HEK293 (cell line): ENCODE results near the gene DNASE2.

Experiments
- CTCF ChIA-PET: fragments of 350-600 bp; formaldehyde crosslinking; extraction: SDS; loops from one replicate; lab custom pipeline; 2021; ENCODE audit warnings: antibody characterized with exemption; lab: Yijun Ruan, JAX
- POLR2A ChIA-PET: fragments of 300-600 bp; formaldehyde crosslinking; extraction: SDS; loops from one replicate; lab custom pipeline; 2020; ENCODE audit warnings: antibody characterized with exemption, inconsistent platforms; lab: Yijun Ruan, JAX
- H3K27ac ChIP-seq: fragments of 200-500 bp; sonication (Bioruptor generic); 2 replicates; pipeline ENCODE4 v1.5.1; 2014; ENCODE audit warnings: low read depth, low read length, control low read depth, inconsistent platforms; ENCODE audit errors: extremely low read depth
- H3K36me3 ChIP-seq, 2 experiments: fragments of 200-500 bp in 1 of 2; sonication (Bioruptor generic) in 1 of 2; 1 replicate in 1 of 2; 2 replicates in 1 of 2; pipeline ENCODE4 v1.5.1; 2014 to 2017; ENCODE audit warnings: inconsistent platforms in 2 of 2, low read length in 2 of 2; ENCODE audit not compliant: control insufficient read depth in 2 of 2, insufficient read depth in 1 of 2
- H3K4me1 ChIP-seq: fragments of 200-500 bp; sonication (Bioruptor generic); 2 replicates; pipeline ENCODE4 v1.5.1; 2014; ENCODE audit warnings: mild to moderate bottlenecking, low read length, inconsistent platforms; ENCODE audit not compliant: control insufficient read depth, insufficient read depth
- H3K4me3 ChIP-seq: 2 replicates; pipeline ENCODE4 v1.5.1; 2011; ENCODE audit warnings: low read depth, mild to moderate bottlenecking, control low read depth, low read length, moderate library complexity
- H3K9me3 ChIP-seq: fragments of 200-500 bp; sonication (Bioruptor generic); 2 replicates; pipeline ENCODE4 v1.5.1; 2014; ENCODE audit warnings: low read depth, low read length, inconsistent platforms; ENCODE audit not compliant: control insufficient read depth, insufficient read depth
- FEZF1 ChIP-seq: fragments of 450-650 bp; formaldehyde crosslinking; IDR thresholded peaks from 2 replicates; pipeline ENCODE4 v1.5.1; 2016; ENCODE audit warnings: missing biosample characterization, missing genetic modification characterization
- GFI1B ChIP-seq: fragments of 450-650 bp; formaldehyde crosslinking; IDR thresholded peaks from 2 replicates; pipeline ENCODE4 v1.5.1; 2016; ENCODE audit warnings: missing biosample characterization, missing genetic modification characterization
- REPIN1 ChIP-seq: fragments of 450-650 bp; formaldehyde crosslinking; IDR thresholded peaks from 2 replicates; pipeline ENCODE4 v1.5.1; 2017; ENCODE audit warnings: missing biosample characterization, missing genetic modification characterization, low read depth
- SP7 ChIP-seq: fragments of 450-650 bp; formaldehyde crosslinking; IDR thresholded peaks from 2 replicates; pipeline ENCODE4 v1.5.1; 2016; ENCODE audit warnings: missing biosample characterization, missing genetic modification characterization
- YY1 ChIP-seq: fragments of 450-650 bp; formaldehyde crosslinking; IDR thresholded peaks from 2 replicates; pipeline ENCODE4 v1.5.1; 2018; ENCODE audit warnings: missing biosample characterization, missing genetic modification characterization
- ZBTB21 ChIP-seq: fragments of 450-650 bp; formaldehyde crosslinking; IDR thresholded peaks from 2 replicates; pipeline ENCODE4 v1.5.1; 2017; ENCODE audit warnings: missing biosample characterization, missing genetic modification characterization
- ZFHX2 ChIP-seq: fragments of 450-650 bp; formaldehyde crosslinking; conservative IDR thresholded peaks from 2 replicates; pipeline ENCODE4 v1.5.1; 2016; ENCODE audit warnings: missing biosample characterization, missing genetic modification characterization
- ZNF10 ChIP-seq: fragments of 450-650 bp; formaldehyde crosslinking; IDR thresholded peaks from 2 replicates; pipeline ENCODE4 v1.5.1; 2017; ENCODE audit warnings: missing biosample characterization, missing genetic modification characterization
- ZNF114 ChIP-seq: fragments of 450-650 bp; formaldehyde crosslinking; IDR thresholded peaks from 2 replicates; pipeline ENCODE4 v1.5.0; 2017; ENCODE audit warnings: missing biosample characterization, missing genetic modification characterization
- ZNF24 ChIP-seq: fragments of 450-650 bp; formaldehyde crosslinking; IDR thresholded peaks from 2 replicates; pipeline ENCODE4 v1.5.1; 2016; ENCODE audit warnings: missing biosample characterization, missing genetic modification characterization
- ZNF248 ChIP-seq: fragments of 450-650 bp; formaldehyde crosslinking; IDR thresholded peaks from 2 replicates; pipeline ENCODE4 v1.5.1; 2017; ENCODE audit warnings: missing biosample characterization, missing genetic modification characterization
- ZNF473 ChIP-seq: fragments of 450-650 bp; formaldehyde crosslinking; IDR thresholded peaks from 2 replicates; pipeline ENCODE4 v1.5.1; 2017; ENCODE audit warnings: missing biosample characterization, missing genetic modification characterization
- ZNF48 ChIP-seq: fragments of 450-650 bp; formaldehyde crosslinking; IDR thresholded peaks from 2 replicates; pipeline ENCODE4 v1.5.1; 2016; ENCODE audit warnings: missing biosample characterization, missing genetic modification characterization
- ZNF571 ChIP-seq: fragments of 450-650 bp; formaldehyde crosslinking; IDR thresholded peaks from 2 replicates; pipeline ENCODE4 v1.5.0; 2017; ENCODE audit warnings: missing biosample characterization, missing genetic modification characterization
- ZNF624 ChIP-seq: fragments of 450-650 bp; formaldehyde crosslinking; IDR thresholded peaks from 2 replicates; pipeline ENCODE4 v1.5.1; 2017; ENCODE audit warnings: missing biosample characterization, missing genetic modification characterization
- ZNF791 ChIP-seq: fragments of 450-650 bp; formaldehyde crosslinking; IDR thresholded peaks from 2 replicates; pipeline ENCODE4 v1.5.1; 2016; ENCODE audit warnings: missing biosample characterization, missing genetic modification characterization
- TF ChIP-seq, protein P1 (sequence below): sonication (generic); formaldehyde crosslinking; IDR thresholded peaks from 2 replicates; pipeline ENCODE4 v1.8.1; 2022; ENCODE audit warnings: mild to moderate bottlenecking, moderate library complexity, missing genetic modification reagents
- TF ChIP-seq, protein P2 (sequence below): fragments of 450-650 bp; formaldehyde crosslinking; IDR thresholded peaks from 2 replicates; pipeline ENCODE4 v1.5.0; 2017; ENCODE audit warnings: missing biosample characterization, missing genetic modification characterization, borderline replicate concordance
- TF ChIP-seq, protein P3 (sequence below): fragments of 450-650 bp; formaldehyde crosslinking; conservative IDR thresholded peaks from 2 replicates; pipeline ENCODE4 v1.5.1; 2016; ENCODE audit warnings: low read depth, missing biosample characterization, missing genetic modification characterization
- TF ChIP-seq, protein P4 (sequence below): fragments of 450-650 bp; formaldehyde crosslinking; IDR thresholded peaks from 2 replicates; pipeline ENCODE4 v1.5.1; 2016; ENCODE audit warnings: missing biosample characterization, missing genetic modification characterization

DNASE2 gene

DNA sequence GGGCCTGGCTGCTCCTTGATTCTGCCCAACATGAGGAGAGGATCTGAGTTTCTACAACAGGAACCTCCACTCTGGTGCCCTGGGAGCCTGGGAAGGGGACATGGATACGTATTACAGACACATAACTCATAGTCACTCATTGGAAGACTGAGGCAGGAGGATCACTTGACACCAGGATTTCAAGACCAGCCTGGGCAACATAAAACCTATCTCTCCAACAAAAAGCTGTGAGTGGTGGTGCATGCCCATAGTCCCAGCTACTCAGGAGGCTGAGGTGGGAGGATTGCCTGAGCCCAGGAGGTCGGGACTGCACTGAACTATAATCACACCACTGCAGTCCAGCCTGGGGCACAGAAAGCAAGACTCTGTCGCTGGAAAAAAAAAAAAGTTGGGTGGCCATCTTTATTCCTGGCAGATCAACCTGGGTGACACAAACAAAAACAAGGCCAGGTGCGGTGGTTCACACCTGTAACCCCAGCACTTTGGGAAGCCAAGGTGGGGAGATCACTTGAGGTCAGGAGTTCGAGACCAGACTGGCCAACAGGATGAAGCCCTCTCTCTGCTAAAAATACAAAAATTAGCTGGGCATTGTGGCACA is 6.9 kb upstream of the DNASE2 start:
- H3K36me3 ChIP-seq: peaks cover 0 to under 1% of the 10 kb centered on the region in 2 experiments; a peak in 1 of 3 replicates
- TF ChIP-seq ZNF248 (tag by site-specific recombination) (no peak), YY1 (no peak), SP7 (no peak), ZNF473 (tag by site-specific recombination) (no peak), ZBTB21 (tag by site-specific recombination) (no peak), ZNF10 (tag by site-specific recombination) (no peak), ZNF24 (tag by site-specific recombination) (no peak), REPIN1 (tag by site-specific recombination) (no peak), ZNF571 (tag by site-specific recombination) (no peak), ZNF114 (tag by site-specific recombination) (no peak), ZNF791 (tag by site-specific recombination) (no peak), FEZF1 (tag by site-specific recombination) (no peak), GFI1B (no peak), ZFHX2 (tag by site-specific recombination) (no peak), ZNF624 (tag by site-specific recombination) (no peak), ZNF48 (no peak)
- TF ChIP-seq, protein P1, sequence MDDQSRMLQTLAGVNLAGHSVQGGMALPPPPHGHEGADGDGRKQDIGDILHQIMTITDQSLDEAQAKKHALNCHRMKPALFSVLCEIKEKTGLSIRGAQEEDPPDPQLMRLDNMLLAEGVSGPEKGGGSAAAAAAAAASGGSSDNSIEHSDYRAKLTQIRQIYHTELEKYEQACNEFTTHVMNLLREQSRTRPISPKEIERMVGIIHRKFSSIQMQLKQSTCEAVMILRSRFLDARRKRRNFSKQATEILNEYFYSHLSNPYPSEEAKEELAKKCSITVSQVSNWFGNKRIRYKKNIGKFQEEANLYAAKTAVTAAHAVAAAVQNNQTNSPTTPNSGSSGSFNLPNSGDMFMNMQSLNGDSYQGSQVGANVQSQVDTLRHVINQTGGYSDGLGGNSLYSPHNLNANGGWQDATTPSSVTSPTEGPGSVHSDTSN (CRISPR knock-in tag): no peak
- TF ChIP-seq, protein P2, sequence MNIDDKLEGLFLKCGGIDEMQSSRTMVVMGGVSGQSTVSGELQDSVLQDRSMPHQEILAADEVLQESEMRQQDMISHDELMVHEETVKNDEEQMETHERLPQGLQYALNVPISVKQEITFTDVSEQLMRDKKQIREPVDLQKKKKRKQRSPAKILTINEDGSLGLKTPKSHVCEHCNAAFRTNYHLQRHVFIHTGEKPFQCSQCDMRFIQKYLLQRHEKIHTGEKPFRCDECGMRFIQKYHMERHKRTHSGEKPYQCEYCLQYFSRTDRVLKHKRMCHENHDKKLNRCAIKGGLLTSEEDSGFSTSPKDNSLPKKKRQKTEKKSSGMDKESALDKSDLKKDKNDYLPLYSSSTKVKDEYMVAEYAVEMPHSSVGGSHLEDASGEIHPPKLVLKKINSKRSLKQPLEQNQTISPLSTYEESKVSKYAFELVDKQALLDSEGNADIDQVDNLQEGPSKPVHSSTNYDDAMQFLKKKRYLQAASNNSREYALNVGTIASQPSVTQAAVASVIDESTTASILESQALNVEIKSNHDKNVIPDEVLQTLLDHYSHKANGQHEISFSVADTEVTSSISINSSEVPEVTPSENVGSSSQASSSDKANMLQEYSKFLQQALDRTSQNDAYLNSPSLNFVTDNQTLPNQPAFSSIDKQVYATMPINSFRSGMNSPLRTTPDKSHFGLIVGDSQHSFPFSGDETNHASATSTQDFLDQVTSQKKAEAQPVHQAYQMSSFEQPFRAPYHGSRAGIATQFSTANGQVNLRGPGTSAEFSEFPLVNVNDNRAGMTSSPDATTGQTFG (tag by site-specific recombination): no peak
- TF ChIP-seq, protein P3, sequence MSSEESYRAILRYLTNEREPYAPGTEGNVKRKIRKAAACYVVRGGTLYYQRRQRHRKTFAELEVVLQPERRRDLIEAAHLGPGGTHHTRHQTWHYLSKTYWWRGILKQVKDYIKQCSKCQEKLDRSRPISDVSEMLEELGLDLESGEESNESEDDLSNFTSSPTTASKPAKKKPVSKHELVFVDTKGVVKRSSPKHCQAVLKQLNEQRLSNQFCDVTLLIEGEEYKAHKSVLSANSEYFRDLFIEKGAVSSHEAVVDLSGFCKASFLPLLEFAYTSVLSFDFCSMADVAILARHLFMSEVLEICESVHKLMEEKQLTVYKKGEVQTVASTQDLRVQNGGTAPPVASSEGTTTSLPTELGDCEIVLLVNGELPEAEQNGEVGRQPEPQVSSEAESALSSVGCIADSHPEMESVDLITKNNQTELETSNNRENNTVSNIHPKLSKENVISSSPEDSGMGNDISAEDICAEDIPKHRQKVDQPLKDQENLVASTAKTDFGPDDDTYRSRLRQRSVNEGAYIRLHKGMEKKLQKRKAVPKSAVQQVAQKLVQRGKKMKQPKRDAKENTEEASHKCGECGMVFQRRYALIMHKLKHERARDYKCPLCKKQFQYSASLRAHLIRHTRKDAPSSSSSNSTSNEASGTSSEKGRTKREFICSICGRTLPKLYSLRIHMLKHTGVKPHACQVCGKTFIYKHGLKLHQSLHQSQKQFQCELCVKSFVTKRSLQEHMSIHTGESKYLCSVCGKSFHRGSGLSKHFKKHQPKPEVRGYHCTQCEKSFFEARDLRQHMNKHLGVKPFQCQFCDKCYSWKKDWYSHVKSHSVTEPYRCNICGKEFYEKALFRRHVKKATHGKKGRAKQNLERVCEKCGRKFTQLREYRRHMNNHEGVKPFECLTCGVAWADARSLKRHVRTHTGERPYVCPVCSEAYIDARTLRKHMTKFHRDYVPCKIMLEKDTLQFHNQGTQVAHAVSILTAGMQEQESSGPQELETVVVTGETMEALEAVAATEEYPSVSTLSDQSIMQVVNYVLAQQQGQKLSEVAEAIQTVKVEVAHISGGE (tag by site-specific recombination): no peak
- TF ChIP-seq, protein P4, sequence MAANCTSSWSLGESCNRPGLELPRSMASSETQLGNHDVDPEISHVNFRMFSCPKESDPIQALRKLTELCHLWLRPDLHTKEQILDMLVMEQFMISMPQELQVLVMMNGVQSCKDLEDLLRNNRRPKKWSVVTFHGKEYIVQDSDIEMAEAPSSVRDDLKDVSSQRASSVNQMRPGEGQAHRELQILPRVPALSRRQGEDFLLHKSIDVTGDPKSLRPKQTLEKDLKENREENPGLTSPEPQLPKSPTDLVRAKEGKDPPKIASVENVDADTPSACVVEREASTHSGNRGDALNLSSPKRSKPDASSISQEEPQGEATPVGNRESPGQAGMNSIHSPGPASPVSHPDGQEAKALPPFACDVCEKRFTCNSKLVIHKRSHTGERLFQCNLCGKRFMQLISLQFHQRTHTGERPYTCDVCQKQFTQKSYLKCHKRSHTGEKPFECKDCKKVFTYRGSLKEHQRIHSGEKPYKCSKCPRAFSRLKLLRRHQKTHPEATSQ (tag by site-specific recombination): no peak
- TF ChIP-seq, all 188 proteins: peak for 0
- POLR2A ChIA-PET: interaction anchor here (0.7 kb wide), 1 partner anchor 67 kb away, joined by 3 read pairs; no protein-coding TSS in a partner anchor
- CTCF ChIA-PET: interaction anchor here (0.6 to 1.2 kb wide), 3 partner anchors 14 to 77 kb away, joined by 3 to 5 read pairs (median 5); no protein-coding TSS in a partner anchor
- no peaks in the 10 kb centered on the region for H3K4me1 ChIP-seq
- no peak overlapping the region for H3K27ac ChIP-seq
- no peaks in the 10 kb centered on the region for H3K9me3 ChIP-seq
- no peak overlapping the region for H3K4me3 ChIP-seq
